ENCODE measurements around the gene ZFYVE21. TPM values are rescaled to one million over a fixed set of nuclear protein-coding genes. Genes with fewer than 3 reads are reported as not detected.
A peak's percentile ranks its signal among the peaks of the same experiment; 100 is the strongest.

Gene ZFYVE21
- total RNA-seq, 1 donor, result 36.9 TPM

- Histone ChIP-seq H3K4me1 (ENCODE audit: insufficient read depth, low read length) (peaks cover 15% of the 10 kb centered on the region), H4K20me1 (ENCODE audit: insufficient read depth, low read length) (peaks cover 44% of the 10 kb centered on the region), H3K4me3 (ENCODE audit: insufficient read depth, low read length) (no peak overlapping the region), H3K27ac (ENCODE audit: low read depth, low read length) (no peak overlapping the region), H3K79me2 (ENCODE audit: insufficient read depth, low read length) (peaks cover 89% of the 10 kb centered on the region), H3K36me3 (ENCODE audit: insufficient read depth, low read length) (peaks cover 3% of the 10 kb centered on the region), H3K27me3 (ENCODE audit: insufficient read depth, low read length) (no peaks in the 10 kb centered on the region), H3K9me3 (ENCODE audit: low read depth, low read length) (no peaks in the 10 kb centered on the region), H2AFZ (ENCODE audit: low read length) (no peak overlapping the region), H3K4me2 (ENCODE audit: insufficient read depth, low read length) (no peak overlapping the region)
- TF ChIP-seq, protein P1, sequence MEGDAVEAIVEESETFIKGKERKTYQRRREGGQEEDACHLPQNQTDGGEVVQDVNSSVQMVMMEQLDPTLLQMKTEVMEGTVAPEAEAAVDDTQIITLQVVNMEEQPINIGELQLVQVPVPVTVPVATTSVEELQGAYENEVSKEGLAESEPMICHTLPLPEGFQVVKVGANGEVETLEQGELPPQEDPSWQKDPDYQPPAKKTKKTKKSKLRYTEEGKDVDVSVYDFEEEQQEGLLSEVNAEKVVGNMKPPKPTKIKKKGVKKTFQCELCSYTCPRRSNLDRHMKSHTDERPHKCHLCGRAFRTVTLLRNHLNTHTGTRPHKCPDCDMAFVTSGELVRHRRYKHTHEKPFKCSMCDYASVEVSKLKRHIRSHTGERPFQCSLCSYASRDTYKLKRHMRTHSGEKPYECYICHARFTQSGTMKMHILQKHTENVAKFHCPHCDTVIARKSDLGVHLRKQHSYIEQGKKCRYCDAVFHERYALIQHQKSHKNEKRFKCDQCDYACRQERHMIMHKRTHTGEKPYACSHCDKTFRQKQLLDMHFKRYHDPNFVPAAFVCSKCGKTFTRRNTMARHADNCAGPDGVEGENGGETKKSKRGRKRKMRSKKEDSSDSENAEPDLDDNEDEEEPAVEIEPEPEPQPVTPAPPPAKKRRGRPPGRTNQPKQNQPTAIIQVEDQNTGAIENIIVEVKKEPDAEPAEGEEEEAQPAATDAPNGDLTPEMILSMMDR (IDR thresholded peaks at IDR 0.05; ENCODE audit: extremely low read depth, low read depth, low read length), result no peak
- no peak for DNase-seq (ENCODE audit: insufficient read length, low spot score, missing footprints)
Observed at GRCh38 chr14:103723748-103724081, 8.1 kb downstream of the ZFYVE21 start.

- Histone ChIP-seq H2AFZ (ENCODE audit: low read length) (no peak overlapping the region), H3K27me3 (ENCODE audit: insufficient read depth, low read length) (no peaks in the 10 kb centered on the region), H3K27ac (ENCODE audit: low read depth, low read length) (peak overlapping the region; percentile 41), H3K36me3 (ENCODE audit: insufficient read depth, low read length) (peaks cover 5% of the 10 kb centered on the region), H3K9me3 (ENCODE audit: low read depth, low read length) (no peaks in the 10 kb centered on the region), H4K20me1 (ENCODE audit: insufficient read depth, low read length) (peaks cover 44% of the 10 kb centered on the region), H3K4me1 (ENCODE audit: insufficient read depth, low read length) (peaks cover 15% of the 10 kb centered on the region), H3K4me3 (ENCODE audit: insufficient read depth, low read length) (no peak overlapping the region), H3K4me2 (ENCODE audit: insufficient read depth, low read length) (no peak overlapping the region), H3K79me2 (ENCODE audit: insufficient read depth, low read length) (peaks cover 85% of the 10 kb centered on the region)
- DNase-seq (ENCODE audit: insufficient read length, low spot score, missing footprints), result peak; percentile 95
- TF ChIP-seq, protein P1 (IDR thresholded peaks at IDR 0.05; ENCODE audit: extremely low read depth, low read depth, low read length), result no peak
Observed at GRCh38 chr14:103724116-103724515, 8.5 kb downstream of the ZFYVE21 start.

- Histone ChIP-seq H3K79me2 (ENCODE audit: insufficient read depth, low read length) (peaks cover 76% of the 10 kb centered on the region), H3K9me3 (ENCODE audit: low read depth, low read length) (no peaks in the 10 kb centered on the region), H2AFZ (ENCODE audit: low read length) (no peak overlapping the region), H3K27ac (ENCODE audit: low read depth, low read length) (no peak overlapping the region), H3K4me2 (ENCODE audit: insufficient read depth, low read length) (no peak overlapping the region), H3K4me3 (ENCODE audit: insufficient read depth, low read length) (no peak overlapping the region), H3K36me3 (ENCODE audit: insufficient read depth, low read length) (peaks cover 15% of the 10 kb centered on the region), H3K27me3 (ENCODE audit: insufficient read depth, low read length) (no peaks in the 10 kb centered on the region), H3K4me1 (ENCODE audit: insufficient read depth, low read length) (peaks cover 15% of the 10 kb centered on the region), H4K20me1 (ENCODE audit: insufficient read depth, low read length) (peaks cover 38% of the 10 kb centered on the region)
- TF ChIP-seq, protein P1 (IDR thresholded peaks at IDR 0.05; ENCODE audit: extremely low read depth, low read depth, low read length), result no peak
- peak; percentile 71 for DNase-seq (ENCODE audit: insufficient read length, low spot score, missing footprints)
Observed at GRCh38 chr14:103725001-103725682, 9.5 kb downstream of the ZFYVE21 start.

- no peak overlapping the region for H3K4me3 ChIP-seq (ENCODE audit: insufficient read depth, low read length)
- peaks cover 15% of the 10 kb centered on the region for H3K4me1 ChIP-seq (ENCODE audit: insufficient read depth, low read length)
- TF ChIP-seq, protein P1 (IDR thresholded peaks at IDR 0.05; ENCODE audit: extremely low read depth, low read depth, low read length), result no peak
- peaks cover 33% of the 10 kb centered on the region for H4K20me1 ChIP-seq (ENCODE audit: insufficient read depth, low read length)
- no peak overlapping the region for H2AFZ ChIP-seq (ENCODE audit: low read length)
- no peaks in the 10 kb centered on the region for H3K9me3 ChIP-seq (ENCODE audit: low read depth, low read length)
- peak; percentile 81 for DNase-seq (ENCODE audit: insufficient read length, low spot score, missing footprints)
- H3K27me3 ChIP-seq (ENCODE audit: insufficient read depth, low read length), result no peaks in the 10 kb centered on the region
- peaks cover 69% of the 10 kb centered on the region for H3K79me2 ChIP-seq (ENCODE audit: insufficient read depth, low read length)
- no peak overlapping the region for H3K27ac ChIP-seq (ENCODE audit: low read depth, low read length)
- H3K36me3 ChIP-seq (ENCODE audit: insufficient read depth, low read length), result peaks cover 20% of the 10 kb centered on the region
- H3K4me2 ChIP-seq (ENCODE audit: insufficient read depth, low read length), result no peak overlapping the region
Observed at GRCh38 chr14:103725739-103726395, 10.3 kb downstream of the ZFYVE21 start.
